ENCODE measurements around the gene FOXP2. TPM values are rescaled to one million over a fixed set of nuclear protein-coding genes. Genes with fewer than 3 reads are reported as not detected.
"Not testable (repeated sequence)": the region's sequence is repeated elsewhere in the genome, so short reads cannot be mapped to it uniquely, and the experiment has no call there.

The FOXP2 gene
- total RNA-seq, 1 donor from 2014 or later = 2.1 TPM

DNA sequence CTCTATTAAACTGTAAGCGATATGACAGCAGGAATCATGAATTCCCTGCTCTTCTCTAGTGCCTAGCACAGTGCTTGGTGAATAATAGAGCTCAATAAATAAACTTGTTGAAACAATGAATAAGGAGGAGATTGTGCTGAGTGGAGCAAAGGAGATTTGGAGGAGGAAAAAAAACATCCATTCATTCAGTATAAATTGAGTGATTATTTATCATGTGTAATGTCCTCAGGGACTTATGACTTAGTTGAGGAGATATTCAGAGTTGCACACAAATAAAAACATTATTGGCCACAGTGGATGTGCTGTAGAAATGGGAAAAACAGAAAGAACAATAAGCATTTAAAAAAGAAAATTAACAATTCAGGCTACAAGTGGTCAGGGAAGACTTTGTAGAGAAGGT lies 125.7 kb downstream of the FOXP2 start:
- Histone ChIP-seq H3K4me3 (no peak overlapping the region), H3K27ac (replicated peaks) (no peak overlapping the region), H3K27me3 (ENCODE audit: low read depth) (no peaks in the 10 kb centered on the region), H3K36me3 (no peaks in the 10 kb centered on the region), H3K9me3 (replicated peaks) (no peaks in the 10 kb centered on the region), H3K4me1 (no peaks in the 10 kb centered on the region)
- TF ChIP-seq, protein P1, sequence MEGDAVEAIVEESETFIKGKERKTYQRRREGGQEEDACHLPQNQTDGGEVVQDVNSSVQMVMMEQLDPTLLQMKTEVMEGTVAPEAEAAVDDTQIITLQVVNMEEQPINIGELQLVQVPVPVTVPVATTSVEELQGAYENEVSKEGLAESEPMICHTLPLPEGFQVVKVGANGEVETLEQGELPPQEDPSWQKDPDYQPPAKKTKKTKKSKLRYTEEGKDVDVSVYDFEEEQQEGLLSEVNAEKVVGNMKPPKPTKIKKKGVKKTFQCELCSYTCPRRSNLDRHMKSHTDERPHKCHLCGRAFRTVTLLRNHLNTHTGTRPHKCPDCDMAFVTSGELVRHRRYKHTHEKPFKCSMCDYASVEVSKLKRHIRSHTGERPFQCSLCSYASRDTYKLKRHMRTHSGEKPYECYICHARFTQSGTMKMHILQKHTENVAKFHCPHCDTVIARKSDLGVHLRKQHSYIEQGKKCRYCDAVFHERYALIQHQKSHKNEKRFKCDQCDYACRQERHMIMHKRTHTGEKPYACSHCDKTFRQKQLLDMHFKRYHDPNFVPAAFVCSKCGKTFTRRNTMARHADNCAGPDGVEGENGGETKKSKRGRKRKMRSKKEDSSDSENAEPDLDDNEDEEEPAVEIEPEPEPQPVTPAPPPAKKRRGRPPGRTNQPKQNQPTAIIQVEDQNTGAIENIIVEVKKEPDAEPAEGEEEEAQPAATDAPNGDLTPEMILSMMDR (IDR thresholded peaks at IDR 0.05; ENCODE audit: borderline replicate concordance) = no peak
- intact Hi-C loops (cut with micrococcal nuclease) = no loop called here
- DNase-seq = no peak

DNA sequence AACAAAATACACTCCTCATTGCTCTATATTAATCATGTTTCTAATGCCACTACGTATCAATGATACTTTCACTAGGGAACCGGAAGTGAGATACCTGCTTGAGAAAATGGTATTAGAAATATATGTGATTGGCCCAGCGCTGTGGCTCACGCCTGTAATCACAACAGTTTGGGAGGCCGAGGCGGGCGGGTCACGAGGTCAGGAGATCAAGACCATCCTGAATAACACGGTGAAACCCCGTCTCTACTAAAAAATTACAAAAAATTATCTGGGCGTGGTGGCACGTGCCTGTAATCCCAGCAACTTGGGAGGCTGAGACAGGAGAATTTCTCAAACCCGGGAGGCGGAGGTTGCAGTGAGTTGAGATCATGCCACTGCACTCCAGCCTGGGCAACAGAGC lies 132.7 kb downstream of the FOXP2 start:
- DNase-seq = not testable (repeated sequence)

DNA sequence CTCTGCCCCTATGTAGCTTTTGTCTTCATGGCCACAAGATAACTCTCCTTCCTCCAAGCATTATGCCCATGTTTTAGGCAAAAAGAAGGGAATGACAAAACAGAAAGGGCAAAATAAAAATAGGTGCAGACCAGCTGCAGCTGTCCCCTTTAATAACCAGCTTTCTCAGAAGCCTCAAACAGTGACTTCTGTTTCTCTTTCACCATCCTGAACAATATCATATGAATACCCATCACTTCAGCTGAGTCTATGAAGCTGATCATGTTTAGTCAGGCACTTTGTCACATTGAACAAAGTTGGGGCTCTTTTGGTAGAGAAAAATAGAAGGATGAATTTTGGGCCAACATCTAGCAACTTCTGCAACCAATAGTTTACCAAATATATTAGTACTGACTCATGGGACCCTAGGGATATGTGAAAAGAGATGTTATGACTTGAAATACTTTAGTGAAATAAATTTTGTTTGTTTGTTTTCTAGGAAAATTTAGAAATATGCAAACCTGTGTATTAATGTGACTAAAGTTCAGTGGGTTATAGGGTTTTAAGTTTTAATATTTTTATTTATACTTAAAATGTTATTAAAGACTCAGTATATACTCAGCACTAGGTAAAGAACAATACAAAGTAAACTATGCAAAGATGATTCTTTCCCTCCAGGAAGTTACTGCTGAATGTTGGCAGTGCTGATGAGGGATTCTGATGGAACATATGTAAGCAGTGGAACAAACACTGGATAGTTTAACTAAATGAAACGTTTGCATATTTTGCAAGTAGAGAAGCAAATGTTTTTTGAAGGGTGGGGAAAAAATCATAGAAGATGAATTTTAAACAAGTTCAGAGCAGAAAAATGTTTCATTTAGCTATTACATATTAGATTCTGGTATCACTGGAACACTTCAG lies 133.7 kb downstream of the FOXP2 start:
- H3K27me3 ChIP-seq (ENCODE audit: low read depth) = no peaks in the 10 kb centered on the region
- H3K4me3 ChIP-seq = no peak overlapping the region
- no peak for DNase-seq
- H3K9me3 ChIP-seq (replicated peaks) = no peaks in the 10 kb centered on the region
- TF ChIP-seq, protein P1 (IDR thresholded peaks at IDR 0.05; ENCODE audit: borderline replicate concordance) = no peak
- no peak overlapping the region for H3K27ac ChIP-seq (replicated peaks)
- intact Hi-C loops (cut with micrococcal nuclease) = no loop called here
- H3K4me1 ChIP-seq = no peaks in the 10 kb centered on the region
- no peaks in the 10 kb centered on the region for H3K36me3 ChIP-seq

More for the DNA sequence above, 132.7 kb downstream of the FOXP2 start:
- H3K27ac ChIP-seq (replicated peaks); H3K36me3 ChIP-seq; H3K4me1 ChIP-seq; intact Hi-C loops (cut with micrococcal nuclease); H3K4me3 ChIP-seq; H3K27me3 ChIP-seq (ENCODE audit: low read depth); H3K9me3 ChIP-seq (replicated peaks): not testable (repeated sequence)

DNA sequence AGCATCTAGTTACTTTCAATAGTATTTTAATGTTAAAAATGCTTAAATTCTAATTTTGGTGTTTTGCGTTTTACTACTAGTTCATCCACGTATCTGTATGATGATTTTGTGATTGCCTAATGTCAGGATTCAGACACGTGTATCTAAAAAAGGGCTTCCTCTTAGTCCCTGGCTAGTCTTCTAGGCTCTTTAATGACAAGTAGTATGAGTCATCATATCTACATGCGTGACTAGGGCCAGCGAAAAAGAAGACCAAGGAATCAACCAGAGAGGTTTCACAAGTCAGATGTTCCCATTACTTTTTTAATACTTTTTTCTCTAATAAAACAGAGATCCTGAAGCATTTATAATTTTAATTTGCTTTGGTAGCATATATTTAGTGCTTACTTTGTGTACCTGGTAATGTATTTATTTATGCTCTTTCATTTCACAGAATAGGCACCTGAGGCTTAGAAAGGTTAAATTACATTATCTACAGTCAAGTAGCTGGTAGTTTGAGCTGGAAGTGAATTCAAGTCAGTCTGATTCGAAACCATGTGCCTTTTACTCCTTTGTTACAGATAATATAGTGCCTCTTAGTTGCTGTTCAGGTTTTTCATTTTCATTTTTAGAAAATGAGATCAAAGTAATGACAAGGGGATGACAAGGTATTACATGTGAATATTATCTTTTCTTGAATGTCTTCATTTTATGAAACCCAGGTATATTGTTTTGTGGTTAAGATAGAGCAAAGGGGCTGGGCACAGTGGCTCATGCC lies 140.3 kb downstream of the FOXP2 start:
- Histone ChIP-seq H3K9me3 (replicated peaks) (no peaks in the 10 kb centered on the region), H3K4me1 (no peaks in the 10 kb centered on the region), H3K27me3 (ENCODE audit: low read depth) (no peaks in the 10 kb centered on the region), H3K4me3 (no peak overlapping the region), H3K36me3 (no peaks in the 10 kb centered on the region), H3K27ac (replicated peaks) (no peak overlapping the region)
- intact Hi-C loops (cut with micrococcal nuclease) = no loop called here
- TF ChIP-seq, protein P1 (IDR thresholded peaks at IDR 0.05; ENCODE audit: borderline replicate concordance) = no peak
- DNase-seq = no peak

DNA sequence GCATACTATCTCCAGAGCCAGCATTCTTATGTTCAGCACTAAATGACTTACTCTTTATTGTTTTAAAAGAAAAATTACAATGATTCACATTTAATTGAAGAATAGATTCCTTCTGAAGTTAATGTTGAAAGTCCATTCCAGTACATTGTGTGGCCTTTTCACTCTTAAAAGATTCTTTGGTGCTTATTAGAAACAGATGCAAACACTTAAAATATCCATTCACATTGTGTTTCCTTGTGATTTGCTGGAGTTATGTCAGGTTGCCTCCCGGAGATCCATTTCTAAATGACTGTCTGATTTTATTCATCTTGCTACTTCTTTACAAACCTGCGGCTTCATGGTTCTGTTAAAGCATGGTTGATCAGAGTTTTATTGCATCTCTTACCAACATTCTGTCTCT lies 152.8 kb downstream of the FOXP2 start:
- H3K4me3 ChIP-seq = no peak overlapping the region
- no peaks in the 10 kb centered on the region for H3K9me3 ChIP-seq (replicated peaks)
- no peaks in the 10 kb centered on the region for H3K27me3 ChIP-seq (ENCODE audit: low read depth)
- H3K4me1 ChIP-seq = no peaks in the 10 kb centered on the region
- TF ChIP-seq, protein P1 (IDR thresholded peaks at IDR 0.05; ENCODE audit: borderline replicate concordance) = no peak
- H3K27ac ChIP-seq (replicated peaks) = no peak overlapping the region
- H3K36me3 ChIP-seq = no peaks in the 10 kb centered on the region
- intact Hi-C loops (cut with micrococcal nuclease) = no loop called here
- DNase-seq = no peak

DNA sequence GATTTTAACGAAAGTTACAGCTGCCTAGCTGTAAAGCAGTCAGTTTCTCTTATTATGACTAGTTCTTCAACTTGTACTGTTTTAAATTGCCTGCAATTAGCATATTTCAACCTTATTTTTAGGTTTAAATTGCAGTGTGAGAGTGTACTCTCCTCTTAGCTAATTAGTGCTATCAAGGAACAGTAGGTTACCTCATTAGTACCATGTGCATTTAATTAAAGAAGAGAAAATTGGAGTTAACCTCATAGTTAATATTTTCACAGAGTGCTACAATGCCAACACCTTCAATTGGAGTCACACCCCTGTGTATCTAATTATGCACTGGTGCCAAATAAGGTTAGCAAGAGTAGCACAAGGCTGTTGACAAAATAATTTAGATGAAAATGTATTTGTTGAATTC lies 154.6 kb downstream of the FOXP2 start:
- DNase-seq = no peak
- H3K36me3 ChIP-seq = no peaks in the 10 kb centered on the region
- no peak overlapping the region for H3K27ac ChIP-seq (replicated peaks)
- intact Hi-C loops (cut with micrococcal nuclease) = no loop called here
- H3K4me3 ChIP-seq = no peak overlapping the region
- no peaks in the 10 kb centered on the region for H3K9me3 ChIP-seq (replicated peaks)
- H3K4me1 ChIP-seq = no peaks in the 10 kb centered on the region
- H3K27me3 ChIP-seq (ENCODE audit: low read depth) = no peaks in the 10 kb centered on the region
- TF ChIP-seq, protein P1 (IDR thresholded peaks at IDR 0.05; ENCODE audit: borderline replicate concordance) = no peak
